HG02884 (cell line): Measurements from ENCODE around the gene UVSSA.
"Not testable (repeated sequence)": the region's sequence is repeated elsewhere in the genome, so short reads cannot be mapped to it uniquely, and the experiment has no call there.

Experiments used
- ATAC-seq: cut with Tn5 transposase; IDR thresholded peaks from one replicate; pipeline ENCODE4 v1.9.1; 2021; ENCODE audit warnings: mild to moderate bottlenecking, moderate library complexity; ENCODE audit not compliant: unreplicated experiment

The UVSSA gene

GRCh38 chr4:1360423-1361283 lies 13.6 kb downstream of the UVSSA start:
- no peak for ATAC-seq

GRCh38 chr4:1361431-1361830 lies 14.4 kb downstream of the UVSSA start:
- ATAC-seq = no peak

GRCh38 chr4:1362046-1362445 lies 15.0 kb downstream of the UVSSA start:
- no peak for ATAC-seq

- ATAC-seq = no peak
Observed at GRCh38 chr4:1362521-1362920, 15.5 kb downstream of the UVSSA start.

- ATAC-seq = no peak
Observed at GRCh38 chr4:1363513-1363912, 16.5 kb downstream of the UVSSA start.

GRCh38 chr4:1364217-1364616 lies 17.2 kb downstream of the UVSSA start:
- ATAC-seq = no peak

GRCh38 chr4:1364748-1365147 lies 17.7 kb downstream of the UVSSA start:
- ATAC-seq = no peak

- ATAC-seq = no peak
Observed at GRCh38 chr4:1365271-1366178, 18.5 kb downstream of the UVSSA start.

GRCh38 chr4:1366371-1367229 lies 19.6 kb downstream of the UVSSA start:
- no peak for ATAC-seq

- ATAC-seq = no peak
Observed at GRCh38 chr4:1367230-1367935, 20.4 kb downstream of the UVSSA start.

GRCh38 chr4:1367936-1368289 lies 20.9 kb downstream of the UVSSA start:
- ATAC-seq = no peak

GRCh38 chr4:1368421-1369090 lies 21.5 kb downstream of the UVSSA start:
- no peak for ATAC-seq

GRCh38 chr4:1369091-1369450 lies 22.1 kb downstream of the UVSSA start:
- ATAC-seq = no peak

GRCh38 chr4:1369479-1370079 lies 22.6 kb downstream of the UVSSA start:
- no peak for ATAC-seq

- ATAC-seq = no peak
Observed at GRCh38 chr4:1370321-1371124, 23.5 kb downstream of the UVSSA start.

GRCh38 chr4:1371176-1372165 lies 24.5 kb downstream of the UVSSA start:
- ATAC-seq = no peak

- ATAC-seq = not testable (repeated sequence)
Observed at GRCh38 chr4:1372576-1372975, 25.6 kb downstream of the UVSSA start.
